ELF-1 (cell line): ENCODE measurements around the gene ENGASE.

ENCODE experiments used
- DNase-seq: peaks from one replicate; pipeline ENCODE4 v3.0.0-alpha.2; 2016; ENCODE audit warnings: low read depth, low spot score

ENGASE gene

GRCh38 chr17:79039171-79039570 is 35.5 kb upstream of the ENGASE start:
- no peak for DNase-seq

- DNase-seq: no peak
Observed at GRCh38 chr17:79039886-79040285, 34.7 kb upstream of the ENGASE start.

GRCh38 chr17:79041041-79041570 is 33.5 kb upstream of the ENGASE start:
- no peak for DNase-seq

- DNase-seq: no peak
Observed at GRCh38 chr17:79041723-79042420, 32.8 kb upstream of the ENGASE start.

- peak; percentile 80 for DNase-seq
Observed at GRCh38 chr17:79042421-79043190, 32.0 kb upstream of the ENGASE start.

- no peak for DNase-seq
Observed at GRCh38 chr17:79043191-79043930, 31.3 kb upstream of the ENGASE start.

- DNase-seq: no peak
Observed at GRCh38 chr17:79043931-79044320, 30.7 kb upstream of the ENGASE start.

- no peak for DNase-seq
Observed at GRCh38 chr17:79044462-79044861, 30.2 kb upstream of the ENGASE start.

GRCh38 chr17:79045001-79045729 is 29.5 kb upstream of the ENGASE start:
- no peak for DNase-seq

- peak; percentile 92 for DNase-seq
Observed at GRCh38 chr17:79045842-79046196, 28.8 kb upstream of the ENGASE start.

- DNase-seq: no peak
Observed at GRCh38 chr17:79046197-79046915, 28.3 kb upstream of the ENGASE start.

GRCh38 chr17:79046916-79047280 is 27.7 kb upstream of the ENGASE start:
- DNase-seq: no peak

- DNase-seq: no peak
Observed at GRCh38 chr17:79047291-79047920, 27.2 kb upstream of the ENGASE start.

- peak; percentile 33 for DNase-seq
Observed at GRCh38 chr17:79047923-79048825, 26.4 kb upstream of the ENGASE start.

GRCh38 chr17:79048826-79049755 is 25.5 kb upstream of the ENGASE start:
- no peak for DNase-seq

GRCh38 chr17:79049821-79050220 is 24.8 kb upstream of the ENGASE start:
- DNase-seq: no peak

GRCh38 chr17:79050551-79050950 is 24.1 kb upstream of the ENGASE start:
- no peak for DNase-seq

GRCh38 chr17:79051306-79051705 is 23.3 kb upstream of the ENGASE start:
- no peak for DNase-seq
